DOHH2 (cell line): ENCODE data around the gene ACER1.

ENCODE experiments used
- EZH2phosphoT487 ChIP-seq: fragments of 200-600 bp; sonication (generic); IDR thresholded peaks from 2 replicates; pipeline ENCODE4 v1.6.1; 2017; ENCODE audit warnings: borderline replicate concordance, mild to moderate bottlenecking, antibody characterized with exemption, low read length, moderate library complexity, mixed read lengths
- TF ChIP-seq, protein P1 (sequence below): fragments of 200-600 bp; sonication (generic); IDR thresholded peaks from one replicate; pipeline ENCODE4 v1.5.1; 2014; ENCODE audit warnings: antibody characterized with exemption, mild to moderate bottlenecking, low read depth, low read length; ENCODE audit not compliant: poor library complexity, severe bottlenecking

DNA sequence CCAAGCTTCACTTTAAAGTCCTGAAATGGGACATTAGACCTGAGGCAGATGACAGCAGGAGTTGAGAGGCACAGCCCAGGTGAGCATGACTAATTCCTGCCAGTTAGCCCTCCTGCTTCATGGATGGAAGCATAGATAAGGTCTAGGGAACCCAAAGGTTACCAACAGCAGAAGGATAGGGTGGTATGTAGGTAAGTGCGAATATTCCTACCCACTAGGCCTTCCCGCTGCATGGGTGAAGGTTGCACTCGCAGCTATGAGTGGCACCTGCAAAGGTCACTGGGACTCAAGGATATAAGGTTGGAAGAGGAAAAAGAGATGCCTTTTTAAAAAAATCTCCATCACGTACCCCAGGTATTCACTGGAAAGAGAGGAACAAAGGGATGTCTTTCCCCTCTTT is 41.4 kb downstream of the ACER1 start:
- TF ChIP-seq, protein P1, sequence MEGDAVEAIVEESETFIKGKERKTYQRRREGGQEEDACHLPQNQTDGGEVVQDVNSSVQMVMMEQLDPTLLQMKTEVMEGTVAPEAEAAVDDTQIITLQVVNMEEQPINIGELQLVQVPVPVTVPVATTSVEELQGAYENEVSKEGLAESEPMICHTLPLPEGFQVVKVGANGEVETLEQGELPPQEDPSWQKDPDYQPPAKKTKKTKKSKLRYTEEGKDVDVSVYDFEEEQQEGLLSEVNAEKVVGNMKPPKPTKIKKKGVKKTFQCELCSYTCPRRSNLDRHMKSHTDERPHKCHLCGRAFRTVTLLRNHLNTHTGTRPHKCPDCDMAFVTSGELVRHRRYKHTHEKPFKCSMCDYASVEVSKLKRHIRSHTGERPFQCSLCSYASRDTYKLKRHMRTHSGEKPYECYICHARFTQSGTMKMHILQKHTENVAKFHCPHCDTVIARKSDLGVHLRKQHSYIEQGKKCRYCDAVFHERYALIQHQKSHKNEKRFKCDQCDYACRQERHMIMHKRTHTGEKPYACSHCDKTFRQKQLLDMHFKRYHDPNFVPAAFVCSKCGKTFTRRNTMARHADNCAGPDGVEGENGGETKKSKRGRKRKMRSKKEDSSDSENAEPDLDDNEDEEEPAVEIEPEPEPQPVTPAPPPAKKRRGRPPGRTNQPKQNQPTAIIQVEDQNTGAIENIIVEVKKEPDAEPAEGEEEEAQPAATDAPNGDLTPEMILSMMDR = no peak
- no peak for TF ChIP-seq EZH2phosphoT487
